AML-193 (cell line): Measurements from ENCODE around the gene SIRT7.

Source experiments
- DNase-seq, 2 experiments: peaks; one replicate each; lab custom pipeline; 2025; lab: John Stamatoyannopoulos, UW

SIRT7 gene

GRCh38 chr17:81905424-81905875 is 12.5 kb downstream of the SIRT7 start:
- DNase-seq = no peak

DNA sequence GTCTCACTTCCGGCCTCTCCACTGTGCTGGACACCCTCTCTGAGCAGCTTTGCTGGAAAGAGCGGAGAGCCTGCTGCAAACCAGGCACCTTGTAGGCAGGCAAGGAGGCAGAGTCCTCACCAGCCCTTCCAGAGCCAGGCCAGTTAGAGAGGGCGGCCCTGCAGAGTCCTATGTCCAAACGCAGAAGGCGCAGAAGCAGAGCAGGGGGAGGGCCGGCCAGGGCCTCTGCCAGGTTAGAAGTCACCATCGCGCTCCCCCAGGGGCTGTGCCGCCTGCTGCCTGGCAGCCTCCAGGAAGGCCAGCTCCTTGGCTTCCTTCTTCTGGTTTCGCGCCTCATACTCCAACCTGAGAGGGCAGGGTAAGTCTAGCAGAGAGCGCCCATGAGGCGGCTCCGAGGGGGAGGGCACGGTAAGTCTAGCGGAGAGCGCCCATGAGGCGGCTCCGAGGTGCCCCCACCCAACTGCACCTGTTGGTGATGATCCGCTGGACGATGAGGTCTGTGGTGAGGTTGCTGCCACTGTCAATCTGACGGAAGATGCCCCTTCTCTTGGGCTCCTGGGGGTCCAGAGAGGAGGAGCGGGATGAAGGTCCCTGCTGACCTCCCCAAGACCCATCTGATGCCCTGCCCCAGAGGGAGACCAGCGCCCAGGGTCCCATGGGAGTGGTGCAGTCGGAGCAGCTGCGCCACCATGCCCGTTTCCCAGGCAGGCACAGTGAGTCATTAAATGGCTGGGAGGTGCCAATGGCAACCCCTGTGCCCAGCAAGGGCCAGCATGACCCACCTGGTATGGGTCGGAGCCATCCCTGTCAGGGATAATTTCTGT is 13.2 kb downstream of the SIRT7 start:
- DNase-seq = no peak

DNA sequence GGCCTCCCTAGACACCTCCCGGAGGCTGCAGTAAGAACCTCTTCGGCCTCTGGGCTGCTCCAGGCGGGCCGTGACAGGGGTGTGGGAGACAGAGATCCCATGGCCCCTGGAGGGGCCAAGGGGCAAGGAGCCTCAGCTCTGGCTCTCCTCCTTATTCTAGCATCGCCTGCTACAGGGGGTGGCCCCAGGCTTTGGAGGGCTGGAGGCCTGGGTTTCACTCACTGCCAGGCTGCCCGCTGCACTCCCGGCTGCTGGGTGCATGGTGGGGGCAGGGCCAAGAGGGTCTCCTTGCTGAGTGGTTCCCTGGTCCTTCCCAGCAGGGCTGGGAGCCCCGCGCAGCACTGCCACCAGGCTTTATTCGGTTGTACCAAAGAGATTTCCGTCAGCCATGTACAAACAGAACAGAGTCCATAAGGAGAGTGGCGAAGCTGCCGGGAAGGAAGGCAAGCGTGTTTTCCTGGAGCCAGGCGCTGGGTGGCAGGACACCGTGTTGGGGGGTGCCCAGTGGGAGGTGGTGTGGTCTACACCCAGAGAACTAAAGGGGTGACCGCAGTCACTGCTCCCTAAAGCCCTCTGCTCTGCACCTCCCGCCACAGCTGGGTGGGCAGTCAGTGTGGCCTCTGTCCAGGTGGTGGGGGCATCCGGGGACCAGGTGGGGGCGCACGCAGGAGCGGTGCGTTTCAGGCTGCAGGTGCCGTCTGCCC is 13.9 kb downstream of the SIRT7 start:
- DNase-seq = no peak

DNA sequence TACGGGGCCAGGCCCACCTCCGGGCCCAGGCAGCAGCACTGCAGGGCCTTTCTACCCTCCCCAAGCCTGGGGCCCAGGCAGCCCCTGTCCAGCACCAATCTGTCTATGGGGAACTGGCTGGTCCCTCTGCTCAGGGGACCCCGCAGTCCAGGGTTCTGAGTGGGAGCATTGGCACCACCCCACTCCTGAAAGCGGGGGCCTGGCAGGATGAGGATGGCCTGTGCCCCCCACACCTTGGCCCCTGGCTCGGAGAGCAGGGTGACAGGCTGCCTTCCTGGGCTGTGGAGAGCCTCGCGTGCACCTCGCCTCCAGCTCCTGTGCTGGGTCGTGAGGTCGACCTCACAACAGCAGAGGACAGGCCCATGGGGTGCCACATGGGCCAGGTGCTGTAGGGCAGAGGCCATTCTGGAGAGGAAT is 14.6 kb downstream of the SIRT7 start:
- DNase-seq = no peak

DNA sequence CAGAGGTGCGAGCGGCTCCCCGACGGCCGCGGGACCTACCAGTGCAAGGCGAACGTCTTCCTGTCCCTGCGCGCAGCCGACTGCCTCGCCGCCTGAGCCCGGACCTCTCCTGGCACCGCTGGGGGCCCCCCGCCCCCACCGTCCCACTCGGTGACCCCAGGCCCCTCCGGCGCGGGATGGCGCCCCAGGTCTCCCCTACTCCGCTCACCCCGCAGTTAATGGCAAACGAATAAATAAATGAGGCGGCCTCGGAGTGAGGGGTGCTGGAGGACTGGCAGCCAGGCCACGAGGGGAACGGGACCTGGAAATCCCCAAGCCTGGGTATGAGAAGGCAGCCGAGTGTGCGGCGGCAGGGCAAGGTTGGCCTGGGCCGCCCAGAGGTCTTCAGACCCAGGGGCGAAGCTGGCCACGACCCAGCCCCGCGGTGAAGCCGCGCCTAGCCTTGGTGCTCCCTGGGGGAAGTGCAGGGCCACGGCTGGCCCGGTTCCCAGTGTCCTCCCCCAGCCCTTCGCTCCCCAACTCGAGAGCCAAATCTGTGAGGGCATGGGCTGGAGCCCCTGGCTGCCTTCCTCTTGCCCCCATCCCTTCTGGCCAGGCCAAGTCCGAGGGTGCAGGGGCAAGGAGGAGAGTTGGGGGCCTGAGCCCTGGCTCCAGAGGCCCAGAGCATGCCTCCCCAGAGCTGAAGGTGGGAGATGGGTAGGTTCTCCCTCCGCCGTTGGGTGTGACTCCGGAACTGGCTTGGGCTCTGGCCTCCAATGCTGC is 15.1 kb downstream of the SIRT7 start:
- no peak for DNase-seq

DNA sequence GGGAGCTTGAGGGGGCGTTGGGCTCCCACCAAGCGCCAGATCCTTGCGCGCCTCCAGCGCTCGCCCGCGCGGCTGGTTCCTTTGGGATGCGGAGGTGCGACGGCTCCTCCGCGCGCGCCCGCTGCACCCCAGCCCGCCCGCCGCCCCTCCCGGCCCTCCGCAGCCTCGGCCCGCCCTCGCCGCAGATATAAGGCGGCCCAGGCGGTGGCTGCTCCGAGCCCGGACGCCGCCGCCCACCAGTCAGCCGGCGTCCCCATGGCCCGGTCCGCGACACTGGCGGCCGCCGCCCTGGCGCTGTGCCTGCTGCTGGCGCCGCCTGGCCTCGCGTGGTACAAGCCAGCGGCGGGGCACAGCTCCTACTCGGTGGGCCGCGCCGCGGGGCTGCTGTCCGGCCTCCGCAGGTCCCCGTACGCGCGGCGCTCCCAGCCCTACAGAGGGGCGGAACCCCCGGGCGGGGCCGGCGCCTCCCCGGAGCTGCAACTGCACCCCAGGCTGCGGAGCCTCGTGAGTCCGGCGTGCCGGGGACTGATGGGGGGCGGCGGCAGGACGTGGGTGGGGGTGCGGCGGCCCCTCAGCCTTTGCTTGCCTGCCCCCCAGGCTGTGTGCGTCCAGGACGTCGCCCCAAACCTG is 15.8 kb downstream of the SIRT7 start, which contains the start of gene NPB:
NPB (plus strand) TSS at position 216 of the 630 bp plus-strand sequence; CDS start at position 256, 40 bp downstream.
- no peak for DNase-seq

- no peak for DNase-seq
Measured at GRCh38 chr17:81901167-81902022, 16.6 kb downstream of the SIRT7 start.

GRCh38 chr17:81900181-81900820 is 17.7 kb downstream of the SIRT7 start:
- DNase-seq = no peak

GRCh38 chr17:81899514-81900166 is 18.3 kb downstream of the SIRT7 start:
- DNase-seq = no peak

- no peak for DNase-seq
Measured at GRCh38 chr17:81898885-81899284, 19.1 kb downstream of the SIRT7 start.

GRCh38 chr17:81898029-81898866 is 19.7 kb downstream of the SIRT7 start:
- no peak for DNase-seq

DNA sequence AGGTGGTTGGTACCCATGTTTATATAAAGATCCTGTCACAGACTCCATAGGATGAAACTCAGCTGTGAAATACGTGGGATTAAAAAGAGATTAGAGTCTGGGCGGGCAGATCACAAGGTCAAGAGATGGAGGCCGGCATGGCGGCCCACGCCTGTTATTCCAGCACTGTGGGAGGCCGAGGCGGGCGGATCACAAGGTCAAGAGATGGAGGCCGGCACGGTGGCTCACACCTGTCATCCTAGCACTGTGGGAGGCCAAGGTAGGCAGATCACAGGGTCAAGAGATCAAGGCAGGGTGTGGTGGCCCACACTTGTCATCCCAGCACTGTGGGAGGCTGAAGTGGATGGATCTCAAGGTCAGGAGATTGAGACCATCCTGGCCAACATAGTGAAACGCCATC is 22.6 kb downstream of the SIRT7 start:
- DNase-seq = no peak

DNA sequence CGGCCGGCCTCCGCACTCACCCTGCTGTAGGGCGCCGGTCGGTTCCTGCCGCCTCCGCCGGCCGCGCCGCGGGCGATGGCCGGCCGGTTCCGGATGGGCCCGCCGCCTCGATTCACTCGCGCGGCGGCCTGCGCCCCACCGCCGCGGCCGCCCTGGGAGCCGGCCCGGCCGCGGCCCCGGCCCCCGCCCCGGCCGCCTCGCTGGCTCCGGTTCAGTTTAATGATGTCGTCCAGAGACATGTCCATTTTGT is 26.7 kb downstream of the SIRT7 start:
- no peak for DNase-seq

GRCh38 chr17:81890447-81891302 is 27.3 kb downstream of the SIRT7 start:
- DNase-seq = no peak

- no peak for DNase-seq
Measured at GRCh38 chr17:81889602-81890001, 28.4 kb downstream of the SIRT7 start.

DNA sequence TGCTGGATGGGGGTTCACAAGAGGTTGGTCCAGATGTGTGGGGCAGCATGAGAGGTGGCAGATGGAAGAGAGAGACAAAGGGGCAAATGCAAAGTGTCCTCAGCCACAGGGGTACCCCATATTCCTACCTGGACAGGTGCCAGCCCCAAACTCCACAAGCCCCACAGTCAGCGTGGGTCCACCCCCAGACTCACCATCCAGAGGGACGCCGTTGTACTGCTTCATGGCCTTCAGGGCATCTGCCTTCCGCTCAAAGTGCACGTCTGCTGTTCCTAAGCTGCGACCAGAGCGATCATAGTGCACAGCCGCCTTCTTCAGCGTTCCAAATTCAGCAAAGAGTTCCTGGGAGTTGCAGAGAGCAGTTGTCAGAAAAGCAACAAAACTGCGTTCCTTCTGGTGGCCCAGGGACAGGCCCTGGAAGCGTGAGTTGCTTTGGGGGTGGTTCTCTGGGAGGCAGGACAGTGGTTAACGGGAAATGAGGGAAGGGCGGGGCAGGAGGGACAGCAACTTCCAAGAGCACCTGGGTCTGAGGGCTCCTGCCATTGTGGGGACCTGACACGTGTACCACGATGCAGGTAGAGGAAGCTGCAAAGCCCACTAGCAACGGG is 28.9 kb downstream of the SIRT7 start:
- DNase-seq = no peak

DNA sequence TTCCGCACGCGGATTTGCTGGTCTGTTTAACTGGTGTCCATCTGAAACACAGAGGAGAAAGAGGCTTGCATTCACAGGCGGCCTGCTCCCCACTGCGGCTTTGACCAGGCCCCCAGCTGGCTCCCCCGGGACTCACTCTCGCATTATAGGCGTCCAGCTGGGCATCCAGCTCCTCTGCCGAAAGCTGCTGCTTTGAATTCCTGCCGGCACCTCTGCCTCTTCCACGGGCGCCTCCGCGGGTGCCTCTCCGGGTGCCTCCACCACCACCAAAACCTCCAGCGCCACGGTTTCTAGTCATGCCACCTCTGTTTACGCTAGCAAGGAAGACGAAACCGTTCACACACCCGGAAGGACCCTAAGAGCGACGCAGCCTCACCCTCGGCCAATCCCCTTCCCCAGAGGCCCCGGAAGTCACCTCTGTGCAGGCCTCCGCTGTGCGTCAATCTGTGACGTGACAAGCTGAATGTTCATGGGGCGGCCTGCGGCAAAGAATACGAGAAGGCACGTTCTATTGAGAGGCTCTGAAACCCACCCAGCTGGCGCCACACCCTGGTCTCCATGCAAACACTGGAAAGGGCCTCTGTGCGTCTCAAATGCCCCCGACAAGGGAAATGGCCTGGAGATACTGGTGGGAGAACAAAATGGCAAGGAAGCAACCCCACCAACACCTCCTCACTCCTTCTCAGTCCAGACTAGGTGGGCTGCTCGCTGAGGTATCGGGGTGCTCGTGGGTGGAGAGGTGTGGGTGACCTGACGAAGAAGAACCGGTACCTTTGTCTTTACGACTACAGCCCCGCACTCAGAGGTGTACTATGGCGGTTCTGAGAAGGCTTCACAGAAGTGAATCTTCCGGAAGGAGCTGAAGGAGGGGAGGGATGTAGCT is 29.6 kb downstream of the SIRT7 start:
- no peak for DNase-seq
